Muscle layer of duodenum (tissue), 2 donors: Measurements from ENCODE around the gene PPM1A.
A peak's percentile ranks its signal among the peaks of the same experiment; 100 is the strongest.

Source experiments
- H3K27ac ChIP-seq: one replicate; pipeline ENCODE4 v1.7.0; 2013; ENCODE audit warnings: mild to moderate bottlenecking, low read length
- H3K27me3 ChIP-seq: one replicate; pipeline ENCODE4 v1.7.0; 2013; ENCODE audit warnings: low read depth, mild to moderate bottlenecking, control low read depth, low read length
- H3K36me3 ChIP-seq, 2 donors: one replicate each; pipeline ENCODE4 v1.7.0; 2013; ENCODE audit warnings: low read length in 2 of 2, control low read depth in 1 of 2, mild to moderate bottlenecking in 1 of 2; ENCODE audit not compliant: insufficient read depth in 2 of 2, control insufficient read depth in 1 of 2
- H3K4me1 ChIP-seq, 2 donors: one replicate each; pipeline ENCODE4 v1.7.0; 2013; ENCODE audit warnings: low read length in 2 of 2, mild to moderate bottlenecking in 2 of 2, control low read depth in 1 of 2, moderate library complexity in 1 of 2; ENCODE audit not compliant: insufficient read depth in 2 of 2, control insufficient read depth in 1 of 2
- H3K4me3 ChIP-seq, 2 donors: one replicate each; pipeline ENCODE4 v1.7.0; 2013; ENCODE audit warnings: low read length in 2 of 2, low read depth in 1 of 2, mild to moderate bottlenecking in 1 of 2
- H3K9me3 ChIP-seq, 2 donors: one replicate each; pipeline ENCODE4 v1.7.0; 2013; ENCODE audit warnings: low read length in 2 of 2, control low read depth in 1 of 2, mild to moderate bottlenecking in 1 of 2; ENCODE audit not compliant: control insufficient read depth in 1 of 2
- donor health status: healthy.

PPM1A gene

DNA sequence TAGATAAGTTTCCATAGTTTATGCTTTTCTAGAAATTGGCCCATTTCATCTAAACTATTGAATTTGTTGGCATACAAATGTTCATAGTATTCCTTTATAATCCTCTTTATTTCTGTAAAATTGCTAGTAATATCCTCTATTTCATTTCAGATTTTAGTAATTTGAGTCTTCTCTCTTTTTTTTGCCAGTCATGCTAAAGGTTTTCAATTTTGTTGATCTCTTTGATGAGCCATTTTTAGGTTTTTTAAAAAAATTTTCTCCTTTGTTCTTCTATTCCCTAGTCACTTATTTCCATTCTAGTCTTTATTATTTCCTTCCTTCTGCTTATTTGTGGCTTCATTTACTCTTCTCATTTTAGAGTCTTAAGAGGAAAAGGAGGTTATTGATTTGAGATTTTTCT is 19.4 kb upstream of the PPM1A start:
- Histone ChIP-seq H3K27ac (no peak overlapping the region), H3K4me3 (no peak overlapping the region), H3K9me3 (peaks cover 6 to 9% of the 10 kb centered on the region in 2 donors), H3K27me3 (no peaks in the 10 kb centered on the region), H3K4me1 (no peaks in the 10 kb centered on the region), H3K36me3 (no peaks in the 10 kb centered on the region)

DNA sequence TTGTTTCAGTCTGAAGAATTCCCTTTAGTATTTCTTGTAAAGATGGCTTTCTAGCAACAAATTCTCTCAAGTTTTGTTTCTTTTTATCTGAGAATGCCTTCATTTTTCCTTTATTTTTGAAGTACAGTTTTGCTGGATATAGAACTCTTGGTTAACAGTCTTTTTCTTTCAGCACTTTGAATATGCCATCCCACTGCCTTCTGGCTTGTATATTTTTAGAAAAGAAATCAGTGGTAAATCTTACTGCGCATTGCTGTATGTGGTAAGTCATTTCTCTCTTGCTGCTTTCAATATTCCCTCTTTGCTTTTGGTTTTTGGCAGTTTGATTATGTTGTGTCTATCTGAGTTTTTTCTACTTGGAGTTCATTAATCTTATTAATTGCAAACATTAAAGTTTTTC is 16.8 kb upstream of the PPM1A start:
- Histone ChIP-seq H3K27me3 (no peaks in the 10 kb centered on the region), H3K9me3 (peaks cover 6 to 9% of the 10 kb centered on the region in 2 donors), H3K4me1 (no peaks in the 10 kb centered on the region), H3K4me3 (no peak overlapping the region), H3K36me3 (no peaks in the 10 kb centered on the region), H3K27ac (no peak overlapping the region)

- Histone ChIP-seq H3K36me3 (no peaks in the 10 kb centered on the region), H3K27me3 (no peaks in the 10 kb centered on the region), H3K9me3 (peaks cover 6 to 9% of the 10 kb centered on the region in 2 donors), H3K27ac (no peak overlapping the region), H3K4me1 (no peaks in the 10 kb centered on the region), H3K4me3 (no peak overlapping the region)
Measured at GRCh38 chr14:60233251-60233650, 15.8 kb upstream of the PPM1A start.

- H3K9me3 ChIP-seq: peaks cover 6 to 9% of the 10 kb centered on the region in 2 donors
- no peak overlapping the region for H3K27ac ChIP-seq
- H3K27me3 ChIP-seq: no peaks in the 10 kb centered on the region
- H3K4me3 ChIP-seq: no peak overlapping the region
- H3K4me1 ChIP-seq: no peaks in the 10 kb centered on the region
- H3K36me3 ChIP-seq: no peaks in the 10 kb centered on the region
Measured at GRCh38 chr14:60233891-60234290, 15.1 kb upstream of the PPM1A start.

GRCh38 chr14:60235440-60235839 is 13.6 kb upstream of the PPM1A start:
- no peaks in the 10 kb centered on the region for H3K27me3 ChIP-seq
- H3K27ac ChIP-seq: no peak overlapping the region
- no peak overlapping the region for H3K4me3 ChIP-seq
- peaks cover 6 to 9% of the 10 kb centered on the region in 2 donors for H3K9me3 ChIP-seq
- H3K4me1 ChIP-seq: no peaks in the 10 kb centered on the region
- H3K36me3 ChIP-seq: no peaks in the 10 kb centered on the region

GRCh38 chr14:60238955-60239354 is 10.1 kb upstream of the PPM1A start:
- no peaks in the 10 kb centered on the region for H3K27me3 ChIP-seq
- no peaks in the 10 kb centered on the region for H3K36me3 ChIP-seq
- no peaks in the 10 kb centered on the region for H3K9me3 ChIP-seq
- H3K4me3 ChIP-seq: no peak overlapping the region
- H3K4me1 ChIP-seq: no peaks in the 10 kb centered on the region
- H3K27ac ChIP-seq: no peak overlapping the region

DNA sequence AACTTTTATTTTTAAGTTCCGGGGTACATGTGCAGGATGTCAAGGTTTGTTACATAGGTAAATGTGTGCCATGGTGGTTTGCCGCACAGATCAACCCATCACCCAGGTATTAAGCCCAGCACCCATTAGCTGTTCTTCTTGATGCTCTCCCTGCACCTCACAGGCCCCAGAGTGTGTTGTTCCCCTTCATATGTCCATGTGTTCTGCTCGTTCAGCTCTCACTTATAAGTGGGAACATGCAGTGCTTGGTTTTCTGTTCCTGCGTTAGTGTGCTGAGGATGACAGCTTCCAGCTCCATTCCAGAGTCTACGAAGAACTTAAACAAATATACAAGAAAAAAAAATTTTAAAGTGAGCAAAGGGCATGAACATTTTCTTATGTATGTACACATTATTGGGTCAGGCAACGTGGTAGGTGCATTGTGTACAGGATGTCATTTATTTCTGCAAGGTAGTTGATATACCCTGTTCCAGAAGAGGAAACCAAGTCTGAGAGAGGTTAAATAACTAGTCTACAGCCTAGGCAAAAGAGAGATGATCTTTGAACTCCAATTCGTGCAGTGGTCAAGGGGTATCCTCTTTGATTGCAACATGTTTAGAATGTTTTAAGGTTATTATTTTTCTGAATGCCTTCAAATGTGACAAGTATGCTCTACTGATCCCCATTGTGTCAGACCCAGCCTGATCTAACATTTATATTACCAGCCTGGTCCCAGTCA is 8.7 kb upstream of the PPM1A start:
- H3K4me3 ChIP-seq: no peak overlapping the region
- no peaks in the 10 kb centered on the region for H3K9me3 ChIP-seq
- H3K4me1 ChIP-seq: no peaks in the 10 kb centered on the region
- H3K36me3 ChIP-seq: no peaks in the 10 kb centered on the region
- no peak overlapping the region for H3K27ac ChIP-seq
- no peaks in the 10 kb centered on the region for H3K27me3 ChIP-seq

DNA sequence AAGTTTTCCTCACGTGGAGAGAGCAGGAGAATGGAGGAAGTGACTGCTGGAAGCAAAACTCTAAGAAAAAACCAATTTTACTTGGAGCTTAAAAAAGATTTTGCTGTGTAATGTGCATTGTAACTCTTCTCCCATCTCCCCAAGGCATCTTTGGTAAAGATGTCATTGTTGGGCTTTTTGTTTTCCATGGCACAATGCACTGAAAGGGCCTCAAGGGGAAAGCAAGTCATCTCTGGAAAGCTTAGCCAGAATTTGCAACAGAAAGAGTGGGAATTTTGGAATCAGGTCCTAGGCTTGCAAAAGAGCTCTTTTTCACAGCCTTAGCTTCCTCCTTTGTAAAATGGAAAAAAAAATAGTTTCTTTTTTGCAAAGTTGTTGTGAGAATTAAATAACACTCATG is 7.9 kb upstream of the PPM1A start:
- H3K36me3 ChIP-seq: no peaks in the 10 kb centered on the region
- H3K4me1 ChIP-seq: no peaks in the 10 kb centered on the region
- no peak overlapping the region for H3K27ac ChIP-seq
- H3K27me3 ChIP-seq: no peaks in the 10 kb centered on the region
- H3K4me3 ChIP-seq: no peak overlapping the region
- no peaks in the 10 kb centered on the region for H3K9me3 ChIP-seq

DNA sequence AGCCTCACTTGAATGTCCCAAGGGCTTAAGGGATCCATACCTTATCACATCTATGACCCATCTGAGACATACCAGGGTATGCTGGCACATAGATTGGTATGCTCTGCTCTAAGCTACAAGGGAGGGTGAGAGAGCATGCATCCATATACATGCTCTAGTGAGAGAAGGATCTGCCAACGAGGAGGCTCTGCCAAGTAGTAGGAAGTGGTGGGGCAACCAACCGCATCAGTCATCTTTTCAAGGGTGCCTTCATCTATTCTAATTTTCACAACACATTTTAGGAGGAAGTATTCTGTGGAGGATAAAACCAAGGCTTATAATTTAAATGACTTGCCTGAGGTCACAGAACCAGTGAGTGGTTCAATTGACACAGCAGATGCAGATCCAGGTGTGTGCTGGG is 6.6 kb upstream of the PPM1A start:
- Histone ChIP-seq H3K4me1 (no peaks in the 10 kb centered on the region), H3K36me3 (no peaks in the 10 kb centered on the region), H3K9me3 (no peaks in the 10 kb centered on the region), H3K27ac (no peak overlapping the region), H3K27me3 (no peaks in the 10 kb centered on the region), H3K4me3 (no peak overlapping the region)

DNA sequence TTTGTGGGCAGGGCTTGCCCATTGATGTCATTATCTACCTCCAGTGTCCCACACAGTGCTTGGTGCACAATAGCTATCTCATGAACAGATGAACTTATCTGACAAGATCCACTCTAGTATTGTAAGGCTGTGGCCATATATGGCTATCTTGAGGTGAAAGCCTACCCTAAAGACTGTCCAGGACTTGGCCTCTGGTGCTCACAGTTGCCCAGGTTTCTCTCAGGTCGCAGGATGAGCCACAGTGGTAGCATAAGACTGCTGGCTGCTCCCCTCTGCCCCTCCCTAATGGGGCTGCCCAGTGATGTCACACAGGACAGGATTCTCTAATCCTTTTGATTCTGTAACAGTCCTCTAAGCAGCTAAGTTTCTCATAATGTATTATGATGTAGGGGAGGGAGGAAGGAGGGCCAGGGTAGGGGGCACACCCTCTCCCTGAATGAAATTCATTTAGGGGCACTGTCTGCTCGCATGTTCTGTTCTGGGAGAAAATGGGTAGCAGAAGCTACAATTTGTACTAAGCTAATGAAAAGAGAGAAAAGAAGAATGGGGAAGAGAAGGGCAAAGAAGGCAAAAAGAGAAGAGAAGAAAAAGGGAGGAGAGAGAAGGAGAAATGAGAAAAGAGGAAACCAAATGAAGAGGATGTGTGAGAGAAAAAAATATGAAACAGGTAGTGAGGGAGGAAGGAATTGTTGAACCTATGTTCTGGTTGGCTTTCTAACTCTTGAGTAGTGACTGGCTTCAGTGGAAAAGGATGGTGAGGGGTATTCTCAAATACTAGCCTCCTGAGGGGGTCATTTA is 3.4 kb upstream of the PPM1A start:
- H3K27me3 ChIP-seq: no peaks in the 10 kb centered on the region

DNA sequence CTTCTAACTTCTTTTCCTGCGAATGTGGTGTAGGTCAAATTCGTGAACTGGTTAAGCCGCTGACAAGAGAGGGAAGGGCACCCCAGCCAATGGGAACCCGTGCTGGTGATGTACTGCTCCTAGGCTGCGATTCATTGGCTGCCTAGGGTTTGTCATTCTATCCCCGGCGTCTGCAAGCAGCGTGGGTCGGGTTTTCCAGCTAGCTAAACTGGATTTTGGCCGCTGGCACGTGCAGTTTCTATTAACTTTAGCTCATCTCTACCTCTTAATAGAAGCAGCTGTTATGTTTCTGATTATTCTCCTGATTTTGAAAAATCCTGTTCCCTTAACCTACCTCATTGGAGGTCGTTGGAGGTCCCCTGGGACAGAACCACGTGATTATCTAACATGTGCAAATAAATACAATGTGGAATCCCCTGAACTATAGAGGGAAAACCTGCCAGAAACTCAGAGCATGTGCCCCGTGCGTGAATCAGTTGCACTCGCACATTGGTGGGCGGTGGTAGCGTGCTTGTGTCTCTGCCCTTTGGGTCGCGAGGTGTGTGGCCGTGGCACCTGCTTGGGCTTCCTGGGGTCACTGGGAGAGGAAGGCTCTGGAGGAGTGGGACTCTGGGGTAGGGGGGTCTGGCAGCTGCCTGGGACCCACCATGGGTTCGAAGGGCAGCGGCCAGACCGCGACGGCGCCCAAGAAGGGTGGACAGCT is 876 bp upstream of the PPM1A start:
- peaks cover 9 to 18% of the 10 kb centered on the region in 2 donors for H3K4me1 ChIP-seq
- peak overlapping the region; percentile 99 for H3K27ac ChIP-seq
- no peaks in the 10 kb centered on the region for H3K27me3 ChIP-seq
- no peaks in the 10 kb centered on the region for H3K9me3 ChIP-seq
- H3K36me3 ChIP-seq: peaks cover 0 to 8% of the 10 kb centered on the region in 2 donors
- H3K4me3 ChIP-seq: peak overlapping the region; percentile 85 to 86

More for the DNA sequence above, 3.4 kb upstream of the PPM1A start:
- H3K9me3 ChIP-seq: no peaks in the 10 kb centered on the region
- no peak overlapping the region for H3K4me3 ChIP-seq
- H3K4me1 ChIP-seq: peaks cover 0 to 1% of the 10 kb centered on the region in 2 donors
- no peak overlapping the region for H3K27ac ChIP-seq
- H3K36me3 ChIP-seq: peaks cover 0 to 8% of the 10 kb centered on the region in 2 donors
